ENCODE measurements around the gene TPCN1. TPM values are rescaled to one million over a fixed set of nuclear protein-coding genes. Genes with fewer than 3 reads are reported as not detected.

The TPCN1 gene
- total and polyA plus RNA-seq, 2 of the 13 experiments (the other 11 are each of a cell fraction or from before 2014, with no cell fraction given): 8.0 to 26.8 TPM

DNA sequence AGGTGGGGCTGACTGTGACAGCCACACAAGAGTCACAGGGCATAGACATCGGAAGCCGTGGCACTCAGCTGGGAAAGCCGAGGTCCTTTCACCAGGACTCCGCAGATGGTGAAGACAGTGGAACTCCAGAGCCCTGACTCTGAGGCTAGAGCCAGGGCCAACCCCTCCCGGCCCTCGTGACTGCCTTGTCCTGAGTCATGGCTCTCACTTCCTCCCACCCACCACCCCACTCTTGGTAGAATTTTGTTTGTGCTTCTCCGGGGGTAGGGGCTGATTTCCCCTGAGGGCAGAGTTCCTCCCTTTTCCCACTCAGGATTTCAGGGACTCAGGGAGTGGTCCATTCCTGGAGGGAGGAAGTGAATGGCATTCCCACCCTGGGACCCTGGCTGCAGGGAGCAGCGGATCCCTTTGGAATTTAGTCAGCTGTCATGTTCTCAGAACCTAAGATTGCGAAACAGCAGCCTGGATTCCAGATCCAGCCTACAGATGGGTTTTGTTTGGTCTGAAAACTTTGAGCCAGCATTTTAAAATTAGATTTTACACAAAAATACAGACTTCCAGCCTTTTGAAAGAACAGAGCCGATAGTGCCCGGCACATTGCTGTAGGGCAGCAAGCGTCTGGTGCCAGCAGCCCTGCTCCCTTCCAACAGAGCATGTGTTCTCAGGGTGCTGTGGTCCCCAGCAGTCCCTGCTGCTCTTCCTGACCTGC, 50.7 kb downstream of the TPCN1 start (continued):
- TF ChIP-seq MZF1 (CRISPR knock-in tag; IDR thresholded peaks at IDR 0.05; ENCODE audit: borderline replicate concordance) (no peak), ZNF382 (CRISPR knock-in tag; IDR thresholded peaks at IDR 0.05; ENCODE audit: borderline replicate concordance) (no peak), U2AF1 (optimal IDR thresholded peaks at IDR 0.05; ENCODE audit: low read depth, low read length) (no peak), RORA (CRISPR knock-in tag; IDR thresholded peaks at IDR 0.05) (no peak), IRF2 (CRISPR knock-in tag; IDR thresholded peaks at IDR 0.05) (no peak), ZNF850 (CRISPR knock-in tag; conservative IDR thresholded peaks at IDR 0.05) (no peak), MTA3 (CRISPR knock-in tag; IDR thresholded peaks at IDR 0.05) (no peak), STAT5B (CRISPR knock-in tag; IDR thresholded peaks at IDR 0.05) (no peak), ZXDC (CRISPR knock-in tag; IDR thresholded peaks at IDR 0.05) (no peak), NFKBIZ (CRISPR knock-in tag; IDR thresholded peaks at IDR 0.05) (no peak), KLF11 (CRISPR knock-in tag; IDR thresholded peaks at IDR 0.05) (no peak), ZBTB14 (CRISPR knock-in tag; IDR thresholded peaks at IDR 0.05) (no peak), MTF2 (CRISPR knock-in tag; IDR thresholded peaks at IDR 0.05; ENCODE audit: borderline replicate concordance) (no peak), HDAC1 (CRISPR knock-in tag; IDR thresholded peaks at IDR 0.05) (peak; percentile 57), ZNF577 (CRISPR knock-in tag; IDR thresholded peaks at IDR 0.05; ENCODE audit: borderline replicate concordance, low read depth) (no peak), IRF1 (CRISPR knock-in tag; IDR thresholded peaks at IDR 0.05; ENCODE audit: low read depth) (no peak), ZNF3 (CRISPR knock-in tag; IDR thresholded peaks at IDR 0.05) (no peak), KDM1A (CRISPR knock-in tag; IDR thresholded peaks at IDR 0.05) (no peak)
- TF ChIP-seq, protein P1, sequence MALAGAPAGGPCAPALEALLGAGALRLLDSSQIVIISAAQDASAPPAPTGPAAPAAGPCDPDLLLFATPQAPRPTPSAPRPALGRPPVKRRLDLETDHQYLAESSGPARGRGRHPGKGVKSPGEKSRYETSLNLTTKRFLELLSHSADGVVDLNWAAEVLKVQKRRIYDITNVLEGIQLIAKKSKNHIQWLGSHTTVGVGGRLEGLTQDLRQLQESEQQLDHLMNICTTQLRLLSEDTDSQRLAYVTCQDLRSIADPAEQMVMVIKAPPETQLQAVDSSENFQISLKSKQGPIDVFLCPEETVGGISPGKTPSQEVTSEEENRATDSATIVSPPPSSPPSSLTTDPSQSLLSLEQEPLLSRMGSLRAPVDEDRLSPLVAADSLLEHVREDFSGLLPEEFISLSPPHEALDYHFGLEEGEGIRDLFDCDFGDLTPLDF (CRISPR knock-in tag; IDR thresholded peaks at IDR 0.05): no peak
- TF ChIP-seq, protein P2, sequence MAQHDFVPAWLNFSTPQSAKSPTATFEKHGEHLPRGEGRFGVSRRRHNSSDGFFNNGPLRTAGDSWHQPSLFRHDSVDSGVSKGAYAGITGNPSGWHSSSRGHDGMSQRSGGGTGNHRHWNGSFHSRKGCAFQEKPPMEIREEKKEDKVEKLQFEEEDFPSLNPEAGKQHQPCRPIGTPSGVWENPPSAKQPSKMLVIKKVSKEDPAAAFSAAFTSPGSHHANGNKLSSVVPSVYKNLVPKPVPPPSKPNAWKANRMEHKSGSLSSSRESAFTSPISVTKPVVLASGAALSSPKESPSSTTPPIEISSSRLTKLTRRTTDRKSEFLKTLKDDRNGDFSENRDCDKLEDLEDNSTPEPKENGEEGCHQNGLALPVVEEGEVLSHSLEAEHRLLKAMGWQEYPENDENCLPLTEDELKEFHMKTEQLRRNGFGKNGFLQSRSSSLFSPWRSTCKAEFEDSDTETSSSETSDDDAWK (CRISPR knock-in tag; IDR thresholded peaks at IDR 0.05): no peak
- TF ChIP-seq, protein P3, sequence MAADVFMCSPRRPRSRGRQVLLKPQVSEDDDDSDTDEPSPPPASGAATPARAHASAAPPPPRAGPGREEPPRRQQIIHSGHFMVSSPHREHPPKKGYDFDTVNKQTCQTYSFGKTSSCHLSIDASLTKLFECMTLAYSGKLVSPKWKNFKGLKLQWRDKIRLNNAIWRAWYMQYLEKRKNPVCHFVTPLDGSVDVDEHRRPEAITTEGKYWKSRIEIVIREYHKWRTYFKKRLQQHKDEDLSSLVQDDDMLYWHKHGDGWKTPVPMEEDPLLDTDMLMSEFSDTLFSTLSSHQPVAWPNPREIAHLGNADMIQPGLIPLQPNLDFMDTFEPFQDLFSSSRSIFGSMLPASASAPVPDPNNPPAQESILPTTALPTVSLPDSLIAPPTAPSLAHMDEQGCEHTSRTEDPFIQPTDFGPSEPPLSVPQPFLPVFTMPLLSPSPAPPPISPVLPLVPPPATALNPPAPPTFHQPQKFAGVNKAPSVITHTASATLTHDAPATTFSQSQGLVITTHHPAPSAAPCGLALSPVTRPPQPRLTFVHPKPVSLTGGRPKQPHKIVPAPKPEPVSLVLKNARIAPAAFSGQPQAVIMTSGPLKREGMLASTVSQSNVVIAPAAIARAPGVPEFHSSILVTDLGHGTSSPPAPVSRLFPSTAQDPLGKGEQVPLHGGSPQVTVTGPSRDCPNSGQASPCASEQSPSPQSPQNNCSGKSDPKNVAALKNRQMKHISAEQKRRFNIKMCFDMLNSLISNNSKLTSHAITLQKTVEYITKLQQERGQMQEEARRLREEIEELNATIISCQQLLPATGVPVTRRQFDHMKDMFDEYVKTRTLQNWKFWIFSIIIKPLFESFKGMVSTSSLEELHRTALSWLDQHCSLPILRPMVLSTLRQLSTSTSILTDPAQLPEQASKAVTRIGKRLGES (CRISPR knock-in tag; IDR thresholded peaks at IDR 0.05; ENCODE audit: borderline replicate concordance): no peak
